Measurements from ENCODE around the gene APOD.
"Not testable (repeated sequence)": the region's sequence is repeated elsewhere in the genome, so short reads cannot be mapped to it uniquely, and the experiment has no call there.

APOD gene

DNA sequence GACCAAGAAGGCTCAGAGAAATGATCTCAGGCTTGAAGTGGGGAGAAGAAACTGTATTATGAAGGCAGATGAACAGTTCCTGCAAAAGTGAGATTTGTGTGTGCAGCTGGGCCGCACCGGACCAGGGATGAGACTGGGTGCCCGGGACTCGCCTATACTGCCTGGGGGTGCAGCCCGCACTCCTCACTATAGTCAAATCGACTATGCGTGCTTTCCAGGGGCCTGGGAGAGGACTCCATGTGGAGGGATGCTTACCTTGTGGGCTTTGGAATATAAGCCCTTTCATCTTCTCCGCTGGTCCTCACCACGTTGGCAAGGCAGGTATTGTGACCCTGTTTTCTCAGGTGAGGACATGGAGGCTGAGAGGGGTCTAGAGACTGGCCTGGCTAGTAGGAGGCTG, 32.9 kb upstream of the APOD start:
- Histone ChIP-seq H3K79me1 (ENCODE audit: low read depth, low read length) (no peaks in the 10 kb centered on the region), H3K36me3 (replicated peaks in 1 of 2; ENCODE audit: control insufficient read depth in 2 of 2, insufficient read depth in 2 of 2, low read length in 2 of 2) (no peaks in the 10 kb centered on the region), H2BK5ac (ENCODE audit: low read length) (no peak overlapping the region), H2AFZ (ENCODE audit: low read length) (no peak overlapping the region), H3K4ac (ENCODE audit: low read length) (no peak overlapping the region), H2BK12ac (ENCODE audit: low read length) (no peak overlapping the region), H2BK120ac (ENCODE audit: low read depth, low read length) (no peak overlapping the region), H3K27ac (replicated peaks; ENCODE audit: low read length) (no peak overlapping the region), H4K8ac (ENCODE audit: low read depth, low read length) (no peak overlapping the region), H3K27me3 (ENCODE audit: control insufficient read depth in 3 of 3, insufficient read depth in 3 of 3, low read depth in 1 of 3, low read length in 3 of 3) (peaks cover 0 to 6% (median 0%) of the 10 kb centered on the region in 3 experiments), H2AK5ac (ENCODE audit: low read depth, low read length) (no peak overlapping the region), H3K14ac (ENCODE audit: low read length) (no peak overlapping the region), H4K91ac (ENCODE audit: low read depth, low read length, poor library complexity) (no peak overlapping the region), H2BK15ac (ENCODE audit: low read length) (no peak overlapping the region), H3K4me1 (ENCODE audit: control insufficient read depth in 2 of 2, insufficient read depth in 1 of 2, low read depth in 1 of 2, low read length in 2 of 2) (no peaks in the 10 kb centered on the region), H3K4me2 (ENCODE audit: insufficient read depth, low read length, poor library complexity, severe bottlenecking) (no peak overlapping the region), H3K9me3 (replicated peaks in 1 of 2; ENCODE audit: control insufficient read depth in 2 of 2, insufficient read depth in 1 of 2, low read depth in 1 of 2, low read length in 2 of 2) (peaks cover 0 to 1% of the 10 kb centered on the region in 2 donors), H3K18ac (ENCODE audit: low read length) (no peak overlapping the region), H3K9ac (ENCODE audit: low read depth, low read length, poor library complexity) (no peak overlapping the region), H3K4me3 (ENCODE audit: low read length in 2 of 2) (no peak overlapping the region), H3K23ac (ENCODE audit: low read depth, low read length, poor library complexity) (no peak overlapping the region)
- no CpG with 5 or more reads among the region's 9 CpGs for WGBS, 2 donors (ENCODE audit: extremely low coverage in 2 of 2, insufficient read length in 2 of 2, insufficient replicate concordance in 1 of 2)
- no peak for DNase-seq (ENCODE audit: low spot score)

DNA sequence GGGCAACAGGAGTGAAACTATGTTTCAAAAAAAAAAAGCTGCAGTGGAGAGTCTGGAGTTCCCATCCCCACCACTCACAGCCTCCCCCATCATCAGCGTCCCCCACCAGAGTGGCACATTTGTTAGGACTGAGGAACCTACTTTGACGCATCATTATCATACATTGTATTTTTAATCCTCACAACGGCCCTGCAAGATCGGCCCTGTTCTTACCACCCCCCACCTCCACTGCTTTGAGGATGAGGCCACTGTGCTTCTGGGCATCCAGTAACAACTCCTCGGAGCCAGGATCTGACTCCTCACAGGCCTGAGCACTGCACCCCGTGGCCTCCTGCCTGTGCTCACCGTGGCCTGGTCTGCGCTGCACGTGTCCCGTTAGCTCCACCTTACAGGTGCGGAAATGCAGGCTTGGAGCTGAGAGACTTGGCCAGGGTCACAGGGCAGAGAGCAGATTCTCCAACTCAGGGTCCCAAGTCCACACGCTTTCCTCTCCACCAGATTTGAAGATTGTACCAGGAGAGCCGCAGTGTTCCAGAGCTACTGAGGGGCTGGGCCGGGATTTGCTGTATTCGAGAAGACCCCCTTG, 32.3 kb upstream of the APOD start:
- H3K23ac ChIP-seq (ENCODE audit: low read depth, low read length, poor library complexity); H3K36me3 ChIP-seq (replicated peaks in 1 of 2; ENCODE audit: control insufficient read depth in 2 of 2, insufficient read depth in 2 of 2, low read length in 2 of 2); H2BK15ac ChIP-seq (ENCODE audit: low read length); H3K4me2 ChIP-seq (ENCODE audit: insufficient read depth, low read length, poor library complexity, severe bottlenecking); H2AK5ac ChIP-seq (ENCODE audit: low read depth, low read length); H3K4ac ChIP-seq (ENCODE audit: low read length); H2BK5ac ChIP-seq (ENCODE audit: low read length); H3K4me1 ChIP-seq (ENCODE audit: control insufficient read depth in 2 of 2, insufficient read depth in 1 of 2, low read depth in 1 of 2, low read length in 2 of 2); H3K18ac ChIP-seq (ENCODE audit: low read length); H4K8ac ChIP-seq (ENCODE audit: low read depth, low read length); H3K27me3 ChIP-seq (ENCODE audit: control insufficient read depth in 3 of 3, insufficient read depth in 3 of 3, low read depth in 1 of 3, low read length in 3 of 3); H2AFZ ChIP-seq (ENCODE audit: low read length); H3K14ac ChIP-seq (ENCODE audit: low read length); H2BK120ac ChIP-seq (ENCODE audit: low read depth, low read length); H4K91ac ChIP-seq (ENCODE audit: low read depth, low read length, poor library complexity); H3K9ac ChIP-seq (ENCODE audit: low read depth, low read length, poor library complexity); H3K4me3 ChIP-seq (ENCODE audit: low read length in 2 of 2); H2BK12ac ChIP-seq (ENCODE audit: low read length); H3K79me1 ChIP-seq (ENCODE audit: low read depth, low read length); H3K27ac ChIP-seq (replicated peaks; ENCODE audit: low read length); H3K9me3 ChIP-seq (replicated peaks in 1 of 2; ENCODE audit: control insufficient read depth in 2 of 2, insufficient read depth in 1 of 2, low read depth in 1 of 2, low read length in 2 of 2); DNase-seq (ENCODE audit: low spot score): not testable (repeated sequence)
- WGBS, 2 donors (ENCODE audit: extremely low coverage in 2 of 2, insufficient read length in 2 of 2, insufficient replicate concordance in 1 of 2): no CpG with 5 or more reads among the region's 15 CpGs

DNA sequence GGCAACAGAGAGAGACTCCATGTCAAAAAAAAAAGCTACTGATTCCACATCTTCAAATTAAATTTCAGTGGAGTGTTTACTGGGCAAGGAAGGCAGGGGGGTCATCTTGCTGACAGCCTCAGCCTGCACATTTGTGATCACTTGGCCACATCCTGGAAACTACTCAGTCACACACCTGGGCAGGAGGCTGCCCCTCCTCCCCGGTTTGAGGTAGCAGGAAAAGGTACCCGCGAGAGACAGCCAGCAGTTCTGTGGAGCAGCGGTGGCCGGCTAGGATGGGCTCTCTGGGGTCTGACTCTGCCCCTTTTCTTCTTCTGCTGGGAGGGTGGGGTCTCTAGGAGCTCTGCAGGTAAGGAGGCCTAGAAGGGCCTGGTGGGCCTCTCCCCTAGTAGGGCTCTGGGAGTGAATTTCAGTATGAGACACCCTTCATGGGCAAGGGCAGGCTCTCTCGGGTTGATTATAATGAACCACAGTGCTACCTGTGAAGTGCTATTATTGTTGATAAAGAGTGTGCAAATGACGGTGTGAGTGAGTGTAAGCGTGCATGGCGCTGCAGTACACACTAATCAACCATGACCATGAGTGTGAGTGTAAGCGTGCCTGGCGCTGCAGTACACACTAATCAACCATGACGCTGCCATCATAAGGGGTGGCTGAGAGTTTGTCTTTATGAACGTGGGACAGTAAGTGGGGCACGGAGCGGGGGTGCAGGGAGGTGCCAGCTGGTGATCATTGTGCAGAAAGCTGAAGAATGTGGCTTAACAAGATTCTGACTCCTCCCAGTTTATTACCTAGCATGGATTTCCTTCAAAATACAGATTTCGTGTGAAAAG, 31.1 kb upstream of the APOD start:
- not testable (repeated sequence) for H3K27ac ChIP-seq (replicated peaks; ENCODE audit: low read length); H2BK15ac ChIP-seq (ENCODE audit: low read length); H4K91ac ChIP-seq (ENCODE audit: low read depth, low read length, poor library complexity); H3K36me3 ChIP-seq (replicated peaks in 1 of 2; ENCODE audit: control insufficient read depth in 2 of 2, insufficient read depth in 2 of 2, low read length in 2 of 2); H3K4ac ChIP-seq (ENCODE audit: low read length); H3K14ac ChIP-seq (ENCODE audit: low read length); H3K9ac ChIP-seq (ENCODE audit: low read depth, low read length, poor library complexity); H3K79me1 ChIP-seq (ENCODE audit: low read depth, low read length); H2BK5ac ChIP-seq (ENCODE audit: low read length); H3K27me3 ChIP-seq (ENCODE audit: control insufficient read depth in 3 of 3, insufficient read depth in 3 of 3, low read depth in 1 of 3, low read length in 3 of 3); H2BK120ac ChIP-seq (ENCODE audit: low read depth, low read length); H3K9me3 ChIP-seq (replicated peaks in 1 of 2; ENCODE audit: control insufficient read depth in 2 of 2, insufficient read depth in 1 of 2, low read depth in 1 of 2, low read length in 2 of 2); H4K8ac ChIP-seq (ENCODE audit: low read depth, low read length); H3K23ac ChIP-seq (ENCODE audit: low read depth, low read length, poor library complexity); H2BK12ac ChIP-seq (ENCODE audit: low read length); H2AK5ac ChIP-seq (ENCODE audit: low read depth, low read length); H3K4me1 ChIP-seq (ENCODE audit: control insufficient read depth in 2 of 2, insufficient read depth in 1 of 2, low read depth in 1 of 2, low read length in 2 of 2); H3K4me3 ChIP-seq (ENCODE audit: low read length in 2 of 2); H3K4me2 ChIP-seq (ENCODE audit: insufficient read depth, low read length, poor library complexity, severe bottlenecking); DNase-seq (ENCODE audit: low spot score); H2AFZ ChIP-seq (ENCODE audit: low read length)
- peak overlapping the region; percentile 64 for H3K18ac ChIP-seq (ENCODE audit: low read length)
- WGBS, 2 donors (ENCODE audit: extremely low coverage in 2 of 2, insufficient read length in 2 of 2, insufficient replicate concordance in 1 of 2): no CpG with 5 or more reads among the region's 16 CpGs

DNA sequence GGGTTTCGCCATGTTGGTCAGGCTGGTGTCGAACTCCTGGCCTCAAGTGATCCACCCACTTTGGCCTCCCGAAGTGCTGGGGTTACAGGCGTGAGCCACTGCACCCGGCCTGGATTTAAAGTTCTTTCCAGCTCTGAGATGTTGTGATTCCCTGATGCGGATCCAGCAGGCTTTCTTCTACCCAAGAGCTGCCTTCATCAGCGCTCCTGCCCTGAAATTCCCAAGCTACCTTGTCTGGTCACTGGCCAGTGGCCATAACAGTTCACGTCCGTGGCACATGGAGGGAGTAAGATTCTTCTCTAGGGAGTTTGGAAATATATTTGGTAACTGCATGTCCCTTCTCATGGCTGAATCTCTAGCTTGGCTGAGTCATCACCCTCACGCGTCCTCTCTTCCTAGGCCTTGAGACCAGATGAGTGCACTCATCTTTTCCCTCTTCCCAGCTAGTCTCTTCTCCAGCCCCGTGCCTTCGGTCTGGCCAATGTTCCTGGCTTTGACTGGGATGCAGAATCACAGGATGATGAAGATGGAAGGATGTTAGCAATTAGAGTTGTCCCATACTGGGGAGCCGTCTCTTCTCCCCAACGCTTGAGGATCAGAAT, 29.8 kb upstream of the APOD start:
- H3K4ac ChIP-seq (ENCODE audit: low read length): no peak overlapping the region
- H3K4me3 ChIP-seq (ENCODE audit: low read length in 2 of 2): no peak overlapping the region
- no peak overlapping the region for H3K4me2 ChIP-seq (ENCODE audit: insufficient read depth, low read length, poor library complexity, severe bottlenecking)
- DNase-seq (ENCODE audit: low spot score): no peak
- peaks cover 0 to 1% of the 10 kb centered on the region in 2 donors for H3K9me3 ChIP-seq (replicated peaks in 1 of 2; ENCODE audit: control insufficient read depth in 2 of 2, insufficient read depth in 1 of 2, low read depth in 1 of 2, low read length in 2 of 2)
- no peak overlapping the region for H2BK120ac ChIP-seq (ENCODE audit: low read depth, low read length)
- H3K27ac ChIP-seq (replicated peaks; ENCODE audit: low read length): no peak overlapping the region
- WGBS, 2 donors (ENCODE audit: extremely low coverage in 2 of 2, insufficient read length in 2 of 2, insufficient replicate concordance in 1 of 2): no CpG with 5 or more reads among the region's 15 CpGs
- no peaks in the 10 kb centered on the region for H3K36me3 ChIP-seq (replicated peaks in 1 of 2; ENCODE audit: control insufficient read depth in 2 of 2, insufficient read depth in 2 of 2, low read length in 2 of 2)
- H3K4me1 ChIP-seq (ENCODE audit: control insufficient read depth in 2 of 2, insufficient read depth in 1 of 2, low read depth in 1 of 2, low read length in 2 of 2): no peaks in the 10 kb centered on the region
- H3K23ac ChIP-seq (ENCODE audit: low read depth, low read length, poor library complexity): no peak overlapping the region
- no peak overlapping the region for H2BK15ac ChIP-seq (ENCODE audit: low read length)
- peaks cover 0 to 3% (median 0%) of the 10 kb centered on the region in 3 experiments for H3K27me3 ChIP-seq (ENCODE audit: control insufficient read depth in 3 of 3, insufficient read depth in 3 of 3, low read depth in 1 of 3, low read length in 3 of 3)
- H4K91ac ChIP-seq (ENCODE audit: low read depth, low read length, poor library complexity): no peak overlapping the region
- no peaks in the 10 kb centered on the region for H3K79me1 ChIP-seq (ENCODE audit: low read depth, low read length)
- no peak overlapping the region for H3K9ac ChIP-seq (ENCODE audit: low read depth, low read length, poor library complexity)
- H4K8ac ChIP-seq (ENCODE audit: low read depth, low read length): no peak overlapping the region
- H2AFZ ChIP-seq (ENCODE audit: low read length): no peak overlapping the region
- H2BK5ac ChIP-seq (ENCODE audit: low read length): no peak overlapping the region
- no peak overlapping the region for H2AK5ac ChIP-seq (ENCODE audit: low read depth, low read length)
- H3K18ac ChIP-seq (ENCODE audit: low read length): no peak overlapping the region
- no peak overlapping the region for H2BK12ac ChIP-seq (ENCODE audit: low read length)
- H3K14ac ChIP-seq (ENCODE audit: low read length): no peak overlapping the region

Data from neuronal stem cell (in vitro differentiated cells).